H9 (cell line): ENCODE results near the gene SLX4. TPM values are rescaled to one million over a fixed set of nuclear protein-coding genes. Genes with fewer than 3 reads are reported as not detected.

ENCODE experiments used
- DNase-seq: peaks from one replicate; pipeline ENCODE4 v3.0.0-alpha.2; 2017
- H2AFZ ChIP-seq: one replicate; pipeline ENCODE4 v1.6.1; 2013; ENCODE audit warnings: mild to moderate bottlenecking, low read length, control low read depth, moderate library complexity
- H2AK5ac ChIP-seq: 2 replicates; pipeline ENCODE4 v1.6.1; 2013; ENCODE audit warnings: low read length, control low read depth, mixed read lengths; ENCODE audit not compliant: insufficient read length
- H2BK120ac ChIP-seq: one replicate; pipeline ENCODE4 v1.6.1; 2013; ENCODE audit warnings: low read depth, mild to moderate bottlenecking, low read length, control low read depth, inconsistent platforms; ENCODE audit not compliant: poor library complexity, severe bottlenecking
- H2BK12ac ChIP-seq: 2 replicates; pipeline ENCODE4 v1.6.1; 2013; ENCODE audit warnings: low read length, control low read depth, mixed read lengths, low read depth; ENCODE audit not compliant: insufficient read length
- H2BK15ac ChIP-seq: 2 replicates; pipeline ENCODE4 v1.6.1; 2013; ENCODE audit warnings: low read depth, low read length, control low read depth
- H2BK20ac ChIP-seq: one replicate; pipeline ENCODE4 v1.6.1; 2013; ENCODE audit warnings: low read depth, mild to moderate bottlenecking, low read length, control low read depth, inconsistent platforms; ENCODE audit not compliant: poor library complexity, severe bottlenecking
- H2BK5ac ChIP-seq: 2 replicates; pipeline ENCODE4 v1.6.1; 2013; ENCODE audit warnings: low read length, control low read depth, mixed read lengths; ENCODE audit not compliant: insufficient read length
- H3K14ac ChIP-seq: 2 replicates; pipeline ENCODE4 v1.6.1; 2013; ENCODE audit warnings: low read length, control low read depth; ENCODE audit not compliant: insufficient read depth
- H3K18ac ChIP-seq: 2 replicates; pipeline ENCODE4 v1.6.1; 2013; ENCODE audit warnings: low read depth, mild to moderate bottlenecking, mixed read lengths, low read length, control low read depth; ENCODE audit not compliant: insufficient read length
- H3K23ac ChIP-seq: 2 replicates; pipeline ENCODE4 v1.6.1; 2013; ENCODE audit warnings: low read length, control low read depth, mixed read lengths, low read depth; ENCODE audit not compliant: insufficient read length
- H3K23me2 ChIP-seq: 2 replicates; pipeline ENCODE4 v1.6.1; 2013; ENCODE audit warnings: low read depth, mild to moderate bottlenecking, mixed read lengths, low read length, control low read depth; ENCODE audit not compliant: insufficient read length, poor library complexity, severe bottlenecking
- H3K27ac ChIP-seq: 2 replicates; pipeline ENCODE4 v1.5.1; 2013; ENCODE audit warnings: low read length, control low read depth, mixed read lengths, low read depth; ENCODE audit not compliant: insufficient read length
- H3K27me3 ChIP-seq: 2 replicates; pipeline ENCODE4 v1.6.1; 2013; ENCODE audit warnings: low read length, control low read depth, inconsistent platforms; ENCODE audit not compliant: insufficient read depth
- H3K4ac ChIP-seq: 2 replicates; pipeline ENCODE4 v1.6.1; 2013; ENCODE audit warnings: low read depth, mild to moderate bottlenecking, control low read depth, inconsistent platforms, low read length, moderate library complexity
- H3K4me1 ChIP-seq: 2 replicates; pipeline ENCODE4 v1.6.1; 2013; ENCODE audit warnings: low read length, control low read depth, inconsistent platforms; ENCODE audit not compliant: insufficient read depth
- H3K4me2 ChIP-seq: 2 replicates; pipeline ENCODE4 v1.6.1; 2013; ENCODE audit warnings: low read length, control low read depth, mixed read lengths; ENCODE audit not compliant: insufficient read length, insufficient read depth
- H3K56ac ChIP-seq: 2 replicates; pipeline ENCODE4 v1.6.1; 2013; ENCODE audit warnings: low read depth, mild to moderate bottlenecking, mixed read lengths, low read length, control low read depth; ENCODE audit not compliant: insufficient read length
- H3K79me1 ChIP-seq: 2 replicates; pipeline ENCODE4 v1.6.1; 2013; ENCODE audit warnings: low read depth, mild to moderate bottlenecking, moderate library complexity, low read length, control low read depth, inconsistent platforms; ENCODE audit not compliant: insufficient read depth, poor library complexity, severe bottlenecking
- H3K79me2 ChIP-seq: 2 replicates; pipeline ENCODE4 v1.6.1; 2013; ENCODE audit warnings: low read length, control low read depth, inconsistent platforms; ENCODE audit not compliant: insufficient read depth
- H3K9ac ChIP-seq: 2 replicates; pipeline ENCODE4 v1.6.1; 2013; ENCODE audit warnings: low read length, control low read depth, mixed read lengths; ENCODE audit not compliant: insufficient read length; ENCODE audit errors: extremely low read depth
- H3K9me3 ChIP-seq: one replicate; pipeline ENCODE4 v1.6.1; 2013; ENCODE audit warnings: low read depth, low read length, inconsistent platforms; ENCODE audit not compliant: control insufficient read depth
- H3T11ph ChIP-seq: one replicate; pipeline ENCODE4 v1.6.1; 2013; ENCODE audit warnings: mild to moderate bottlenecking, low read length, control low read depth, inconsistent platforms
- H4K20me1 ChIP-seq: one replicate; pipeline ENCODE4 v1.6.1; 2013; ENCODE audit not compliant: control insufficient read depth, insufficient read length, insufficient read depth
- H4K5ac ChIP-seq: 2 replicates; pipeline ENCODE4 v1.6.1; 2013; ENCODE audit warnings: low read depth, mild to moderate bottlenecking, mixed read lengths, low read length, control low read depth; ENCODE audit not compliant: insufficient read length
- H4K8ac ChIP-seq: replicated peaks from 2 replicates; pipeline ENCODE4 v1.6.1; 2013; ENCODE audit warnings: low read length, control low read depth, mixed read lengths, low read depth; ENCODE audit not compliant: insufficient read length
- H4K91ac ChIP-seq: 2 replicates; pipeline ENCODE4 v1.6.1; 2013; ENCODE audit warnings: low read depth, mild to moderate bottlenecking, moderate library complexity, mixed read lengths, low read length, control low read depth; ENCODE audit not compliant: insufficient read length
- H3K27ac Mint-ChIP-seq, 3 experiments: 2 replicates in 2 of 3; 3 replicates in 1 of 3; pipeline ENCODE4 v1.8.0; 2020 to 2021; ENCODE audit warnings: mixed read lengths in 3 of 3, mild to moderate bottlenecking in 1 of 3, moderate library complexity in 1 of 3
- H3K27me3 Mint-ChIP-seq: 2 replicates; pipeline ENCODE4 v1.8.0; 2021; ENCODE audit warnings: low read depth, mild to moderate bottlenecking, moderate library complexity, mixed read lengths
- H3K36me3 Mint-ChIP-seq, 3 experiments: 2 replicates in 2 of 3; 3 replicates in 1 of 3; pipeline ENCODE4 v1.8.0; 2020 to 2021; ENCODE audit warnings: low read depth in 3 of 3, mixed read lengths in 3 of 3; ENCODE audit not compliant: insufficient read depth in 1 of 3
- H3K4me1 Mint-ChIP-seq, 2 experiments: 2 replicates each; pipeline ENCODE4 v1.8.0; 2020; ENCODE audit warnings: mixed read lengths in 2 of 2
- H3K4me3 Mint-ChIP-seq, 2 experiments: 2 replicates in 1 of 2; 3 replicates in 1 of 2; pipeline ENCODE4 v1.8.0; 2020 to 2021; ENCODE audit warnings: mild to moderate bottlenecking in 2 of 2, mixed read lengths in 2 of 2, moderate library complexity in 1 of 2
- H3K9me3 Mint-ChIP-seq, 2 experiments: 2 replicates in 1 of 2; 3 replicates in 1 of 2; pipeline ENCODE4 v1.8.0; 2020; ENCODE audit warnings: mild to moderate bottlenecking in 2 of 2, mixed read lengths in 2 of 2, moderate library complexity in 1 of 2
- CTCF ChIP-seq: fragments of 200-600 bp; sonication (generic); conservative IDR thresholded peaks from 3 replicates; pipeline ENCODE4 v1.8.0; 2021; ENCODE audit warnings: antibody characterized with exemption, mild to moderate bottlenecking
- WGBS: extraction: QIAGEN DNeasy Blood & Tissue Kit; methylation state at CpG from one replicate; pipeline ENCODE4 v1.1.7; 2013; ENCODE audit warnings: missing lambda C conversion rate, low lambda C conversion rate, mixed read lengths; ENCODE audit not compliant: insufficient read length; ENCODE audit errors: extremely low coverage; 5-methylcytosine and 5-hydroxymethylcytosine counted together
- total RNA-seq: library from RNA; stranded (reverse); gene quantifications from 2 replicates; pipeline ENCODE4 v1.2.1, GENCODE V29; 2021

The SLX4 gene
- total RNA-seq, 1 experiment from 2014 or later = 9.9 TPM

- Histone ChIP-seq H3K56ac (no peak overlapping the region), H2BK15ac (no peak overlapping the region), H3K27me3 (no peaks in the 10 kb centered on the region), H4K20me1 (no peaks in the 10 kb centered on the region), H4K91ac (no peak overlapping the region), H3K14ac (no peak overlapping the region), H3K4me2 (no peak overlapping the region), H2AFZ (no peak overlapping the region), H2BK5ac (no peak overlapping the region), H3K4me1 (no peaks in the 10 kb centered on the region), H2BK120ac (no peak overlapping the region), H3K23ac (no peak overlapping the region), H3K18ac (no peak overlapping the region), H3K9me3 (peaks cover 18% of the 10 kb centered on the region), H2BK12ac (no peak overlapping the region), H3T11ph (no peak overlapping the region), H4K8ac (no peak overlapping the region), H4K5ac (no peak overlapping the region), H3K79me2 (no peaks in the 10 kb centered on the region), H2BK20ac (no peak overlapping the region), H3K23me2 (no peaks in the 10 kb centered on the region), H3K27ac (no peak overlapping the region), H3K4ac (no peak overlapping the region), H3K9ac (no peak overlapping the region), H2AK5ac (no peak overlapping the region), H3K79me1 (no peaks in the 10 kb centered on the region)
- no peak for DNase-seq
- Mint-ChIP-seq H3K4me1 (no peaks in the 10 kb centered on the region), H3K4me3 (no peak overlapping the region), H3K27me3 (no peaks in the 10 kb centered on the region), H3K9me3 (peaks cover 23 to 24% of the 10 kb centered on the region in 2 experiments), H3K36me3 (peaks cover 57 to 63% (median 58%) of the 10 kb centered on the region in 3 experiments), H3K27ac (no peak overlapping the region)
- no CpG with 5 or more reads among the region's 12 CpGs for WGBS
- TF ChIP-seq CTCF = no peak
Measured at GRCh38 chr16:3598236-3598635, 13.2 kb downstream of the SLX4 start.
